DND-41 (cell line): ENCODE results near the gene PITX1.

Source experiments
- ATAC-seq: fragments of 200-7000 bp; cut with Tn5 transposase; 3 replicates; pipeline ENCODE4 v1.9.1; 2021; ENCODE audit warnings: low read depth; ENCODE audit not compliant: insufficient read depth
- DNase-seq: peaks from one replicate; pipeline ENCODE4 v3.0.0-alpha.2; 2020
- H2AFZ ChIP-seq: 2 replicates; pipeline ENCODE4 v1.6.0; 2012; ENCODE audit warnings: low read depth, low read length
- H3K27ac ChIP-seq: 2 replicates; pipeline ENCODE4 v1.5.1; 2012; ENCODE audit warnings: low read length, inconsistent platforms
- H3K27me3 ChIP-seq: fragments of 200-600 bp; sonication (generic); 2 replicates; pipeline ENCODE4 v1.6.0; 2012; ENCODE audit warnings: low read length, mild to moderate bottlenecking, inconsistent platforms; ENCODE audit not compliant: insufficient read depth, poor library complexity
- H3K36me3 ChIP-seq: 2 replicates; pipeline ENCODE4 v1.5.1; 2012; ENCODE audit warnings: low read length, inconsistent platforms; ENCODE audit not compliant: insufficient read depth
- H3K4me1 ChIP-seq: 2 replicates; pipeline ENCODE4 v1.5.1; 2012; ENCODE audit warnings: mild to moderate bottlenecking, low read length; ENCODE audit not compliant: insufficient read depth
- H3K4me2 ChIP-seq: 2 replicates; pipeline ENCODE4 v1.6.0; 2012; ENCODE audit warnings: mild to moderate bottlenecking, moderate library complexity, low read length, inconsistent platforms; ENCODE audit not compliant: insufficient read depth
- H3K4me3 ChIP-seq, 2 experiments: fragments of 200-600 bp in 1 of 2; shearing (Covaris generic) in 1 of 2; 2 replicates each; pipeline ENCODE4 v1.5.1; 2012 to 2016; ENCODE audit warnings: inconsistent platforms in 2 of 2, low read length in 2 of 2, mild to moderate bottlenecking in 2 of 2, low read depth in 1 of 2, moderate library complexity in 1 of 2
- H3K79me2 ChIP-seq: 2 replicates; pipeline ENCODE4 v1.6.0; 2012; ENCODE audit warnings: low read length, inconsistent platforms; ENCODE audit not compliant: insufficient read depth
- H3K9ac ChIP-seq: 2 replicates; pipeline ENCODE4 v1.6.0; 2012; ENCODE audit warnings: low read depth, mild to moderate bottlenecking, inconsistent platforms, low read length, moderate library complexity
- H3K9me3 ChIP-seq: 2 replicates; pipeline ENCODE4 v1.5.1; 2012; ENCODE audit warnings: low read length, moderate library complexity, mild to moderate bottlenecking, inconsistent platforms; ENCODE audit not compliant: insufficient read depth, severe bottlenecking
- H4K20me1 ChIP-seq: 2 replicates; pipeline ENCODE4 v1.6.0; 2012; ENCODE audit warnings: low read length; ENCODE audit not compliant: insufficient read depth
- EZH2 ChIP-seq: IDR thresholded peaks from 3 replicates; pipeline ENCODE4 v1.6.1; 2012; ENCODE audit warnings: borderline replicate concordance, low read depth, mild to moderate bottlenecking, moderate library complexity, low read length, inconsistent platforms; ENCODE audit not compliant: severe bottlenecking
- TF ChIP-seq, protein P1 (sequence below): IDR thresholded peaks from 2 replicates; pipeline ENCODE4 v1.5.1; 2012; ENCODE audit warnings: borderline replicate concordance, low read length, moderate library complexity, mild to moderate bottlenecking; ENCODE audit not compliant: poor library complexity, severe bottlenecking; ENCODE audit errors: extremely low read depth

The PITX1 gene

DNA sequence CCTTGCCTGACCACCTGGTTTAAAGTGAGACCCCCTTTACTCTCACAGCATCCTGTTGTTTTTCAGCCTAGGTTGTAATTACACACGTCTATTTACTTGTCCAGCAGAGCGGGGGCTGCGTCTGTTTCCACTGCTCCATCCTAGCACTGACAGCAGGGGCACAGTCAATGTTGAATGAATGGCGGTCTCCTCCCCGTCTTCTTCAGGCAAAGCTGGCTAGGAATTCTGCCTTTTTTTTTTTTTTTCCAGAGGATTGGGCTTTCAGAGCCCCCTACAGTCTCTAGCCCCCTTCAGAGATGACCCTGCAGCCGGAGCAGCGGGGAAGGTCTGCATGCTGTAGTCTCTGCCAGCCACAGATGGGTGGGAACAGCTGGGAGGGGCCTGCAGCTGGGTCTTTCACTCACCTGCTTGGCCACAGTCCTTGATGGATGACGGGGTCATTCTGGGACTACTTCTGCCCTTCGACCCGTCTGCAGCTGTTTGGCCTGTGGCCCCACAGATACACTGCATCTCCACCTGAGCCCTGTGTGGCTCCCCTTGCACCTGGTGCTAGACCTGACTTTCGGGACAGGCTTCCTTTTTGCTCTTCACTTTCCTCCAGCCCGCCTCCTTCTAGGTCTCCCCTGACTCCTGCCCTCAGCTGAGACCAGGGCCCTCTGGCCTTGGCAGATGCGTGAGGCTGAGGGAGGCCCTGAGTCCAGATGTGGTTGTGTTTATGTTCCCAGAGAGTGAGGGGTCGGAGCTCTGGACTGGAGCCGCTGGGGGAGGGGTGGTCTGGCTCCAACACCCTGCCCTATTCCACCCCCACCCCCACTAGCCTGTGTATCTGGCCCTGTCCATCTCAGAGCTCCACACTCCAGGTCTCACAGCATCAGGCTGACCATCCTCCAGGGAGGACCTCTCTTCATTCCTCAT lies 8.0 kb downstream of the PITX1 start:
- Histone ChIP-seq H3K4me1 (0 out of 2 replicates have a peak, but pooled peaks cover under 1% of the 10 kb centered on the region), H4K20me1 (peaks cover 18% of the 10 kb centered on the region), H3K79me2 (peaks cover 7% of the 10 kb centered on the region), H3K9ac (no peak overlapping the region), H3K4me2 (no peak overlapping the region), H3K9me3 (no peaks in the 10 kb centered on the region), H3K36me3 (peaks cover 33% of the 10 kb centered on the region), H3K27me3 (no peaks in the 10 kb centered on the region), H3K4me3 (no peak overlapping the region), H3K27ac (no peak overlapping the region), H2AFZ (no peak overlapping the region)
- TF ChIP-seq, protein P1, sequence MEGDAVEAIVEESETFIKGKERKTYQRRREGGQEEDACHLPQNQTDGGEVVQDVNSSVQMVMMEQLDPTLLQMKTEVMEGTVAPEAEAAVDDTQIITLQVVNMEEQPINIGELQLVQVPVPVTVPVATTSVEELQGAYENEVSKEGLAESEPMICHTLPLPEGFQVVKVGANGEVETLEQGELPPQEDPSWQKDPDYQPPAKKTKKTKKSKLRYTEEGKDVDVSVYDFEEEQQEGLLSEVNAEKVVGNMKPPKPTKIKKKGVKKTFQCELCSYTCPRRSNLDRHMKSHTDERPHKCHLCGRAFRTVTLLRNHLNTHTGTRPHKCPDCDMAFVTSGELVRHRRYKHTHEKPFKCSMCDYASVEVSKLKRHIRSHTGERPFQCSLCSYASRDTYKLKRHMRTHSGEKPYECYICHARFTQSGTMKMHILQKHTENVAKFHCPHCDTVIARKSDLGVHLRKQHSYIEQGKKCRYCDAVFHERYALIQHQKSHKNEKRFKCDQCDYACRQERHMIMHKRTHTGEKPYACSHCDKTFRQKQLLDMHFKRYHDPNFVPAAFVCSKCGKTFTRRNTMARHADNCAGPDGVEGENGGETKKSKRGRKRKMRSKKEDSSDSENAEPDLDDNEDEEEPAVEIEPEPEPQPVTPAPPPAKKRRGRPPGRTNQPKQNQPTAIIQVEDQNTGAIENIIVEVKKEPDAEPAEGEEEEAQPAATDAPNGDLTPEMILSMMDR = no peak
- no peak for TF ChIP-seq EZH2
- ATAC-seq (no peak), DNase-seq (no peak)

DNA sequence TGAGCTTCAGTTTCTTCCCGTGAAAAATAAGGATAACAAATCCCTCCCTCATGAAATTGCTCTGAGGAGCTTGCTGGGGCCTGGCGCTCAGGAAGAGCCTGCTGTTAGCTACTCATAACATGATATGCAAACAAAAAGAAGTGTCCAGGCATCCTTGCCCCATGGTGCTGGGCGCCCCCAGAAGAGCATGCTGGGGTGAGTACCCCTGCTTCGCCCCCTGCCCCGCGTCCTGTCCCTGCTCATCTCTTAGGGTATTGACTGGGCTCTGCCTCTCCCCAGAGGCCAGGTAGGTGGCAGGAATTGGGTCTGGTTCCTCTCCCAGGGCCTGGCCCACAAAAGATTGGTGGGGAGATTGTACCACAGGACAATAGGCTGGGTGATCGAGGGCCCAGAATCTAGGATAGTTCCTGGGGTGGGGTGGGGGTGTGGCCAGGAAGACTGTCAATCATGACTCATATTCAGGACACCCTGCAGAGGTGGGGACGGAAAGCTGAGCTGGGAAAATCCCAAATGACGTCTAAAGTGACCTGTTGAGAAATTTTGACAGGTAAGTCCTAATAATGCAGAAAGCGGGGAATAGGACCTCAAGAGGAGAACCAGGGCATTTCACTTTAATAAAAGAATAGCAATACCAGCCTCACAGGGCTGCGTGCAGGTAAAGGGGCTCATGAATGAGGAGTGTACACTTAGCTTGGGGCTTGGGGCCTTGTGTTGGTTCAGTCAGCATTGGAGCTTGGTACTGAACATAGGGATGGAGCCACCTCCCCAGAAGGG lies 8.9 kb downstream of the PITX1 start:
- no peaks in the 10 kb centered on the region for H3K27me3 ChIP-seq
- no peak for DNase-seq
- no peaks in the 10 kb centered on the region for H3K4me1 ChIP-seq
- TF ChIP-seq EZH2 = no peak
- TF ChIP-seq, protein P1 = no peak
- no peak for ATAC-seq
- no peak overlapping the region for H3K27ac ChIP-seq
- no peak overlapping the region for H3K4me3 ChIP-seq
- H3K4me2 ChIP-seq = no peak overlapping the region
- peaks cover 2% of the 10 kb centered on the region; the same call in 1 of the 2 replicates for H3K79me2 ChIP-seq
- H3K36me3 ChIP-seq = peaks cover 27% of the 10 kb centered on the region
- no peaks in the 10 kb centered on the region for H3K9me3 ChIP-seq
- peaks cover 15% of the 10 kb centered on the region for H4K20me1 ChIP-seq
- no peak overlapping the region for H2AFZ ChIP-seq
- no peak overlapping the region for H3K9ac ChIP-seq

DNA sequence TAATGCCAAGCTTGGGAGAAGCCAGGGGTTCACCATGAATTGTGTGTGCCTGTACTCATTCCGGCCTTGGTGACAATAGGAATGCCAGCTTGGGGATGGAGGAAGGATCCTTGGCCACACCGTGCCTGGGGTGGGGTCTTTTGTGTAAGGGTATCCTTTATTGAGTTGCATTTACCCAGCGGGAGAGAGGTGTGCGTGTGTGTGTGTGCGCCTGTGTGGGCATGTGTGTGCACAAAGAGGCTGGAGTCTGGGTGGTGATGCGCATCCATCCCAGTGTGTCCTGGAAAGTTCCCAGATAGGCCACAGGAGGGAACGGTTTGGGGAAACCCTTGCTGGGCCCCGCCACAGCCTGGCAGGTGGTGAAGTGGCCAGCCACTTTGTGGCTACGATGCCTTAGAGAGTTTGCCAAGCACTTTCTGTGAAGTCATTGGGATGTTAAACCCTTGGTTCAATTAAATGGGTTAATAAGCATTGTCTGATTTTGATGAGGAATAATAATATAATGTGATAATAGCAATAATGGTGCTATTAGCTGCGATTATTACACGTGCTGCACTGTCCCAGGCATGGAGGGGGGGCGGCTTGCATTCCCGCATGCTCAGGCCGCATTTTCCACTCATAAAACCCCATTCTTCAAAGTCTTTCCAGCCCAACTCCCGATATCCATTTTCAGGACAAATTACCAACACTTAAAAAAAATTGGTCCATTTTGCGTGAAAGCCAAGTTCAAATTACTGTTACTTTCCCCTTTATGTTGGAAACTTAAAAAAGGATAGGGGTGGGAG lies 13.7 kb downstream of the PITX1 start:
- Histone ChIP-seq H3K4me3 (no peak overlapping the region), H3K79me2 (no peaks in the 10 kb centered on the region), H3K27ac (no peak overlapping the region), H3K36me3 (no peaks in the 10 kb centered on the region), H2AFZ (no peak overlapping the region), H4K20me1 (no peaks in the 10 kb centered on the region), H3K9me3 (no peaks in the 10 kb centered on the region), H3K4me2 (no peak overlapping the region), H3K4me1 (no peaks in the 10 kb centered on the region), H3K9ac (no peak overlapping the region), H3K27me3 (no peaks in the 10 kb centered on the region)
- DNase-seq (no peak), ATAC-seq (no peak)
- TF ChIP-seq EZH2 = no peak
- TF ChIP-seq, protein P1 = no peak
